ENCODE results near the gene GBF1.

Gene GBF1

DNA sequence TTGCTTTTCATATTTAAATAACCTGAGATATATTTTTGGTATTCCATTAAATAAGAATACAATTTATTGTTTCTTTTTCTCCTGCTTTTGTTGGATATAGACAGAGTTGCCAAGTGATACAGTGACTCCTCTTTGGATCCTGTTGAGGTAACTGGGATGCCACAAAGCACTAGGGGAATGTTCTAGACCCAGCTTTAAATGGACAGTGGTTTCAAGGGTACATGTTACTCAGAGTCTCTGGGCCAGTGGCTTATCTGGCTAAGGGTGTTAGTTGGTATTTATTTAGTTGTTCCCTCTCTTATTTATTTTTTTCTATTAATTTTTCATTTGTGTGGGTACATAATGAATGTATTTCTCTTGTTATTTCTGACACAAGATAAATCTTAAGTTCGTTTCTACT is 9.1 kb downstream of the GBF1 start:
- DNase-seq (ENCODE audit: low spot score) = no peak
- in situ Hi-C loops (cut with MboI; ENCODE audit: low sequenced_read_pairs, unreplicated experiment) = no loop called here
- TF ChIP-seq, protein P1, sequence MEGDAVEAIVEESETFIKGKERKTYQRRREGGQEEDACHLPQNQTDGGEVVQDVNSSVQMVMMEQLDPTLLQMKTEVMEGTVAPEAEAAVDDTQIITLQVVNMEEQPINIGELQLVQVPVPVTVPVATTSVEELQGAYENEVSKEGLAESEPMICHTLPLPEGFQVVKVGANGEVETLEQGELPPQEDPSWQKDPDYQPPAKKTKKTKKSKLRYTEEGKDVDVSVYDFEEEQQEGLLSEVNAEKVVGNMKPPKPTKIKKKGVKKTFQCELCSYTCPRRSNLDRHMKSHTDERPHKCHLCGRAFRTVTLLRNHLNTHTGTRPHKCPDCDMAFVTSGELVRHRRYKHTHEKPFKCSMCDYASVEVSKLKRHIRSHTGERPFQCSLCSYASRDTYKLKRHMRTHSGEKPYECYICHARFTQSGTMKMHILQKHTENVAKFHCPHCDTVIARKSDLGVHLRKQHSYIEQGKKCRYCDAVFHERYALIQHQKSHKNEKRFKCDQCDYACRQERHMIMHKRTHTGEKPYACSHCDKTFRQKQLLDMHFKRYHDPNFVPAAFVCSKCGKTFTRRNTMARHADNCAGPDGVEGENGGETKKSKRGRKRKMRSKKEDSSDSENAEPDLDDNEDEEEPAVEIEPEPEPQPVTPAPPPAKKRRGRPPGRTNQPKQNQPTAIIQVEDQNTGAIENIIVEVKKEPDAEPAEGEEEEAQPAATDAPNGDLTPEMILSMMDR (IDR thresholded peaks at IDR 0.05; ENCODE audit: borderline replicate concordance, control extremely low read depth, extremely low read depth, insufficient read depth, missing control alignments) = no peak

DNA sequence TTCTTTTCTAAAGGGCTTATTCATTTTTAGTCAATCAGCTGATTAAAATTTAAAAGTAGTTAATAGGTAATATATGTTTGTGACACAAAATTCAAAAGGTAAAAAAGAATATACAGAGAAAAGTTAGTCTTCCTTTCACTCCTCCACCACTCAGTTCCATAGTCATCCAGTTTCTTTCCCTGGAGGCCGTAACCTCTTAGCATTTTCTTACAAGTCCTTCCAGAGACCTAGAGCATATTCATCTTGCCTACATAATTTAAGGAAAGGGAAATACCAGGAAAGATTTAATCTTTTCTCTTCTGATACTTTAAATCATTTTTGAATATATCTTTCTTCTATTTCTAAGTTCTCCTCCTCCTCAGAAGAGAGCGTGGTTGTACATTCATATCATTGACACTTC is 10.1 kb downstream of the GBF1 start:
- DNase-seq (ENCODE audit: low spot score) = no peak
- TF ChIP-seq, protein P1 (IDR thresholded peaks at IDR 0.05; ENCODE audit: borderline replicate concordance, control extremely low read depth, extremely low read depth, insufficient read depth, missing control alignments) = no peak
- in situ Hi-C loops (cut with MboI; ENCODE audit: low sequenced_read_pairs, unreplicated experiment) = no loop called here

DNA sequence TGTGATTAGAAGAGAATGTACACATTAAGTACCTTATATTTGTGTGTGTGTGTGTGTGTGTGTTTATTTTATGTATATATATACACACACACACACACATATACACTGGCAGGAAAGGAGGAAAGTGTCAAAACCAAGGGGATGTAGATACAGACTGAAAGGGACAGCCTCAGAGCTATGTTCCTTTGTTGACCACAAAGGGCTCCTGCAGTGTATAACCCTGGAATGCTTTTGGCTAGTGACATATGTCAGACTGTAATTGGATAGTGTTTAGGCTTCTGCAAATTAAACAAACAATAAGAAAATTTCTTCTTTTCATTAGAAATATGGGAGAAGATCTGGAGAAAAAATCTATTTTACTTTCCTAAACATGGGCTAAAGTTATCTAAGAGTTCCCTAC is 15.9 kb downstream of the GBF1 start:
- DNase-seq (ENCODE audit: low spot score) = no peak
- in situ Hi-C loops (cut with MboI; ENCODE audit: low sequenced_read_pairs, unreplicated experiment) = no loop called here
- TF ChIP-seq, protein P1 (IDR thresholded peaks at IDR 0.05; ENCODE audit: borderline replicate concordance, control extremely low read depth, extremely low read depth, insufficient read depth, missing control alignments) = no peak

DNA sequence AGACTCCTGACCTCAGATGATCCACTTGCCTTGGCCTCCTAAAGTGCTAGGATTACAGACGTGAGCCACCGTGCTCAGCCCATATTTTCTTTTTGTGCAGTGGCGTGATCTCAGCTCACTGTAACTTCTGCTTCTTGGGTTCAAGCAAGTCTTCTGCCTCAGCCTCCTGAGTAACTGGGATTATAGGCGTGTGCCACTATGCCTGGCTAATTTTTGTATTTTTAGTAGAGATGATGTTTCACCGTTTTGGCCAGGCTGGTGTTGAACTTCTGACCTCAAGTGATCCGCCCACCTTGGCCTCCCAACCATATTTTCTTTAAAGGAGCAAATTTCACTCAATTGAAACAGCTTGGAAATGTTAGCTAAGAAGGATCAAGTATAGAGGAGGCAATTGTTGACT is 16.5 kb downstream of the GBF1 start:
- TF ChIP-seq, protein P1 (IDR thresholded peaks at IDR 0.05; ENCODE audit: borderline replicate concordance, control extremely low read depth, extremely low read depth, insufficient read depth, missing control alignments) = no peak
- no peak for DNase-seq (ENCODE audit: low spot score)
- in situ Hi-C loops (cut with MboI; ENCODE audit: low sequenced_read_pairs, unreplicated experiment) = no loop called here

DNA sequence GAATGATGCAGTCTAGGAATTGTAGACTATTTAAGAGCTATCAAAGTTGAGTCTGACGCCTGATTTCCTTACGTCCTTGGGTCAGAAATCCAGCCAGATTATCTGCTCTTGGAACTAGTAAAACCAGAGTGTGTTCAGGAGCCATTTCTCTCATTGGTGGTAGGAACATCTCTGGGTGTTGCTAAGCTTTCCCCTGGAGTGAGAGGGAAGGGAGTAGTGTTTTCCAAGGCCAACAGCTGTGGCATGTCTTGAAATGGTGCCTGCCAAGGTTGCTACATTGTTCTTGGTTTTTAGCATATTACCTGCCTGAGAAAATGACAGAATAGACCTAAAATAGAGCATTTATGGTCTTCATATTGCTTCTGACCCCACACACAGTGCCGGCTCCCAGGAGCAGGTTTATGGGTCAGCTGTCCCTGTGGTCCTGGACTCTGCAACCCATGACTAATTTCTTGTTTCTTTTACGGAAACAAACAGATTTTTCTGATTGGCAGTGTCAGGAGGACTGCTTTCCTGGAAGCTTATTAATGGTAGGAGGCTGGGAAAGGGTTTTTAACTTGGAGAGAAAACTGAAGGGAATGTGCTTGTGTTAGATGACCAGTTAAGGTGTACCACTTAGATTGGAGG is 17.5 kb downstream of the GBF1 start:
- TF ChIP-seq, protein P1 (IDR thresholded peaks at IDR 0.05; ENCODE audit: borderline replicate concordance, control extremely low read depth, extremely low read depth, insufficient read depth, missing control alignments) = no peak
- DNase-seq (ENCODE audit: low spot score) = no peak
- in situ Hi-C loops (cut with MboI; ENCODE audit: low sequenced_read_pairs, unreplicated experiment) = no loop called here

DNA sequence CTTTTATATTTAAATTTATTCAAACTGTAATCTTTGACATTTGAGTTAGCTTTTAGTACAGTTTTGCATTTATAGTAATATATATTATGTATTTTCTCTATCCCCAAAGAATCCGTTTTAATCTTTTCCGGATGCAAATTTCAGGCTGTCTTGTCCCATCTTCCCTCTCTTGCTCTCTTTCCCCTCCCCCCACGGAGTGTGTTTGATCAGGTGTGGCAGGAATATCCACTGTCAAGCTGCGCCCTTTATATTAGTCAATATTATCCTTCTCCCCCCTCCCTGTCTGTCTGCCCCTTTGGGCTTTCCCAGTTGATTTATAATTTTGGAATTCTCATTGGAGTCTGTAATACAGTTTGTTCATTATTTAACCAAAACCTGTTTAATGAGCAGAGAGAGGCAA is 19.0 kb downstream of the GBF1 start:
- in situ Hi-C loops (cut with MboI; ENCODE audit: low sequenced_read_pairs, unreplicated experiment) = no loop called here
- DNase-seq (ENCODE audit: low spot score) = no peak
- TF ChIP-seq, protein P1 (IDR thresholded peaks at IDR 0.05; ENCODE audit: borderline replicate concordance, control extremely low read depth, extremely low read depth, insufficient read depth, missing control alignments) = no peak
